SK-N-SH treated with all-trans-retinoic acid at 6 μM for 48 hours (cell line): Measurements from ENCODE around the gene CAPN6.

Experiments used
- ATAC-seq: fragments of 200-7000 bp; cut with Tn5 transposase; 3 replicates; pipeline ENCODE4 v1.9.1; 2020; ENCODE audit warnings: mild to moderate bottlenecking, moderate library complexity
- ARNTL ChIP-seq: fragments of 450-650 bp; formaldehyde crosslinking; IDR thresholded peaks from 2 replicates; pipeline ENCODE4 v1.5.0; 2020; ENCODE audit warnings: low read depth, mild to moderate bottlenecking, moderate library complexity, borderline replicate concordance
- BACH2 ChIP-seq: fragments of 250-450 bp; sonication (Bioruptor Pico); IDR thresholded peaks from 2 replicates; pipeline ENCODE4 v1.9.0; 2021; ENCODE audit warnings: mild to moderate bottlenecking, borderline replicate concordance
- CREB5 ChIP-seq: fragments of 250-450 bp; sonication (Bioruptor Pico); IDR thresholded peaks from 2 replicates; pipeline ENCODE4 v1.5.1; 2020; ENCODE audit warnings: low read depth, mild to moderate bottlenecking, moderate library complexity
- CSDC2 ChIP-seq: fragments of 250-450 bp; sonication (Bioruptor Pico); IDR thresholded peaks from 2 replicates; pipeline ENCODE4 v1.5.0; 2020; ENCODE audit warnings: mild to moderate bottlenecking, moderate library complexity
- CSRNP3 ChIP-seq: fragments of 250-450 bp; sonication (Bioruptor Pico); IDR thresholded peaks from 2 replicates; pipeline ENCODE4 v1.5.1; 2021; ENCODE audit warnings: mild to moderate bottlenecking, moderate library complexity
- ESRRG ChIP-seq: fragments of 250-450 bp; sonication (Bioruptor Pico); IDR thresholded peaks from 2 replicates; pipeline ENCODE4 v1.6.1; 2021; ENCODE audit warnings: mild to moderate bottlenecking
- GLIS3 ChIP-seq: fragments of 250-450 bp; sonication (Bioruptor Pico); IDR thresholded peaks from 2 replicates; pipeline ENCODE4 v1.5.0; 2020; ENCODE audit warnings: mild to moderate bottlenecking, moderate library complexity
- ISL1 ChIP-seq: fragments of 250-450 bp; sonication (Bioruptor Pico); IDR thresholded peaks from 2 replicates; pipeline ENCODE4 v2.1.2; 2022; ENCODE audit warnings: mild to moderate bottlenecking, moderate library complexity
- OSR1 ChIP-seq: fragments of 250-450 bp; sonication (Bioruptor Pico); IDR thresholded peaks from 2 replicates; pipeline ENCODE4 v1.8.0; 2022; ENCODE audit warnings: moderate library complexity, mild to moderate bottlenecking, inconsistent platforms
- PATZ1 ChIP-seq: fragments of 250-450 bp; sonication (Bioruptor Pico); IDR thresholded peaks from 2 replicates; pipeline ENCODE4 v1.8.0; 2020; ENCODE audit warnings: mild to moderate bottlenecking, moderate library complexity, borderline replicate concordance
- POU6F1 ChIP-seq: fragments of 250-450 bp; sonication (Bioruptor Pico); IDR thresholded peaks from 2 replicates; pipeline ENCODE4 v1.8.0; 2021; ENCODE audit warnings: low read depth, mild to moderate bottlenecking, moderate library complexity, borderline replicate concordance
- PPARA ChIP-seq: fragments of 250-450 bp; sonication (Bioruptor Pico); IDR thresholded peaks from 2 replicates; pipeline ENCODE4 v1.5.0; 2020; ENCODE audit warnings: mild to moderate bottlenecking, borderline replicate concordance
- SNAI2 ChIP-seq: fragments of 250-450 bp; sonication (Bioruptor Pico); IDR thresholded peaks from 2 replicates; pipeline ENCODE4 v1.5.0; 2020; ENCODE audit warnings: mild to moderate bottlenecking, moderate library complexity
- TCF4 ChIP-seq: fragments of 250-450 bp; sonication (Bioruptor Pico); IDR thresholded peaks from 2 replicates; pipeline ENCODE4 v1.8.0; 2021; ENCODE audit warnings: mild to moderate bottlenecking, moderate library complexity, borderline replicate concordance
- TOX ChIP-seq: fragments of 250-450 bp; sonication (Bioruptor Pico); IDR thresholded peaks from 2 replicates; pipeline ENCODE4 v1.8.0; 2021; ENCODE audit warnings: mild to moderate bottlenecking, moderate library complexity, borderline replicate concordance
- TSHZ2 ChIP-seq: fragments of 250-450 bp; sonication (Bioruptor Pico); IDR thresholded peaks from 2 replicates; pipeline ENCODE4 v1.5.0; 2020; ENCODE audit warnings: mild to moderate bottlenecking, moderate library complexity
- ZFP3 ChIP-seq: fragments of 250-450 bp; sonication (Bioruptor Pico); IDR thresholded peaks from 2 replicates; pipeline ENCODE4 v1.5.0; 2020; ENCODE audit warnings: mild to moderate bottlenecking, moderate library complexity
- ZFP30 ChIP-seq: fragments of 450-650 bp; formaldehyde crosslinking; IDR thresholded peaks from 2 replicates; pipeline ENCODE4 v1.5.0; 2022; ENCODE audit warnings: mild to moderate bottlenecking, moderate library complexity
- ZNF565 ChIP-seq: fragments of 450-650 bp; formaldehyde crosslinking; conservative IDR thresholded peaks from 2 replicates; pipeline ENCODE4 v1.5.0; 2020; ENCODE audit warnings: low read depth, mild to moderate bottlenecking, moderate library complexity
- ZNF70 ChIP-seq: fragments of 450-650 bp; formaldehyde crosslinking; IDR thresholded peaks from 2 replicates; pipeline ENCODE4 v1.5.0; 2020; ENCODE audit warnings: mild to moderate bottlenecking, moderate library complexity

Gene CAPN6

GRCh38 chrX:111302284-111302683, 32.0 kb upstream of the CAPN6 start (continued):
- TF ChIP-seq CREB5 (CRISPR knock-in tag): no peak
- no peak for TF ChIP-seq TCF4
- no peak for TF ChIP-seq ARNTL (CRISPR knock-in tag)
- TF ChIP-seq CSDC2 (CRISPR knock-in tag): no peak
- TF ChIP-seq SNAI2 (CRISPR knock-in tag): no peak
- no peak for TF ChIP-seq PATZ1 (CRISPR knock-in tag)
- no peak for TF ChIP-seq ZFP30 (CRISPR knock-in tag)
- TF ChIP-seq ZNF565 (CRISPR knock-in tag): no peak

- no peak for ATAC-seq
- TF ChIP-seq TCF4: 0 out of 2 replicates have a peak, but pooled peaks have one; percentile 32
- TF ChIP-seq ZFP30 (CRISPR knock-in tag): no peak
Observed at GRCh38 chrX:111288841-111289240, 18.6 kb upstream of the CAPN6 start.

- TF ChIP-seq CREB5 (CRISPR knock-in tag) (no peak), GLIS3 (no peak), TSHZ2 (no peak), ARNTL (CRISPR knock-in tag) (no peak), CSDC2 (CRISPR knock-in tag) (no peak), BACH2 (CRISPR knock-in tag) (no peak), ISL1 (CRISPR knock-in tag) (no peak), ESRRG (CRISPR knock-in tag) (no peak), OSR1 (CRISPR knock-in tag) (no peak), PPARA (CRISPR knock-in tag) (no peak), ZFP30 (CRISPR knock-in tag) (no peak), ZFP3 (CRISPR knock-in tag) (no peak), TCF4 (no peak), POU6F1 (no peak), CSRNP3 (CRISPR knock-in tag) (no peak), TOX (CRISPR knock-in tag) (no peak), PATZ1 (CRISPR knock-in tag) (no peak), ZNF70 (no peak)
- no peak for ATAC-seq
Observed at GRCh38 chrX:111284631-111285293, 14.5 kb upstream of the CAPN6 start.
